ENCODE results near the gene OSBPL9.
"Not testable (repeated sequence)": the region's sequence is repeated elsewhere in the genome, so short reads cannot be mapped to it uniquely, and the experiment has no call there.

OSBPL9 gene

GRCh38 chr1:51616903-51617708 is at the start of gene OSBPL9:
Gene OSBPL9, plus strand, starts transcription at chr1:51617092. Its CDS starts 19 bp downstream, at chr1:51617111.
- DNase-seq, result peak; percentile 87

GRCh38 chr1:51567653-51568052 is 49.2 kb upstream of the OSBPL9 start:
- DNase-seq, result no peak

GRCh38 chr1:51568231-51568935 is 48.5 kb upstream of the OSBPL9 start:
- DNase-seq, result no peak

- DNase-seq, result no peak
Measured at GRCh38 chr1:51569284-51570062, 47.4 kb upstream of the OSBPL9 start.

- DNase-seq, result no peak
Measured at GRCh38 chr1:51570063-51570710, 46.7 kb upstream of the OSBPL9 start.

GRCh38 chr1:51572365-51572764 is 44.5 kb upstream of the OSBPL9 start:
- no peak for DNase-seq

GRCh38 chr1:51574796-51575195 is 42.1 kb upstream of the OSBPL9 start:
- DNase-seq, result no peak

- DNase-seq, result no peak
Measured at GRCh38 chr1:51575406-51576084, 41.3 kb upstream of the OSBPL9 start.

GRCh38 chr1:51576085-51576444 is 40.8 kb upstream of the OSBPL9 start:
- DNase-seq, result no peak

GRCh38 chr1:51576923-51577322 is 40.0 kb upstream of the OSBPL9 start:
- DNase-seq, result no peak

- no peak for DNase-seq
Measured at GRCh38 chr1:51578383-51579109, 38.3 kb upstream of the OSBPL9 start.

- no peak for DNase-seq
Measured at GRCh38 chr1:51581238-51581637, 35.7 kb upstream of the OSBPL9 start.

- no peak for DNase-seq
Measured at GRCh38 chr1:51583532-51583931, 33.4 kb upstream of the OSBPL9 start.

GRCh38 chr1:51584021-51584420 is 32.9 kb upstream of the OSBPL9 start:
- no peak for DNase-seq

- DNase-seq, result no peak
Measured at GRCh38 chr1:51592711-51593110, 24.2 kb upstream of the OSBPL9 start.

- DNase-seq, result no peak
Measured at GRCh38 chr1:51594716-51595115, 22.2 kb upstream of the OSBPL9 start.

GRCh38 chr1:51600529-51600928 is 16.4 kb upstream of the OSBPL9 start:
- no peak for DNase-seq

- no peak for DNase-seq
Measured at GRCh38 chr1:51600965-51601364, 15.9 kb upstream of the OSBPL9 start.

GRCh38 chr1:51605961-51606723 is 10.8 kb upstream of the OSBPL9 start:
- DNase-seq, result no peak

- DNase-seq, result no peak
Measured at GRCh38 chr1:51607681-51608095, 9.2 kb upstream of the OSBPL9 start.

- not testable (repeated sequence) for DNase-seq
Measured at GRCh38 chr1:51610104-51610503, 6.8 kb upstream of the OSBPL9 start.
